ENCODE data around the gene TMEM82. TPM values are rescaled to one million over a fixed set of nuclear protein-coding genes. Genes with fewer than 3 reads are reported as not detected.

TMEM82 gene
- total RNA-seq, 1 donor from 2014 or later, result not detected

DNA sequence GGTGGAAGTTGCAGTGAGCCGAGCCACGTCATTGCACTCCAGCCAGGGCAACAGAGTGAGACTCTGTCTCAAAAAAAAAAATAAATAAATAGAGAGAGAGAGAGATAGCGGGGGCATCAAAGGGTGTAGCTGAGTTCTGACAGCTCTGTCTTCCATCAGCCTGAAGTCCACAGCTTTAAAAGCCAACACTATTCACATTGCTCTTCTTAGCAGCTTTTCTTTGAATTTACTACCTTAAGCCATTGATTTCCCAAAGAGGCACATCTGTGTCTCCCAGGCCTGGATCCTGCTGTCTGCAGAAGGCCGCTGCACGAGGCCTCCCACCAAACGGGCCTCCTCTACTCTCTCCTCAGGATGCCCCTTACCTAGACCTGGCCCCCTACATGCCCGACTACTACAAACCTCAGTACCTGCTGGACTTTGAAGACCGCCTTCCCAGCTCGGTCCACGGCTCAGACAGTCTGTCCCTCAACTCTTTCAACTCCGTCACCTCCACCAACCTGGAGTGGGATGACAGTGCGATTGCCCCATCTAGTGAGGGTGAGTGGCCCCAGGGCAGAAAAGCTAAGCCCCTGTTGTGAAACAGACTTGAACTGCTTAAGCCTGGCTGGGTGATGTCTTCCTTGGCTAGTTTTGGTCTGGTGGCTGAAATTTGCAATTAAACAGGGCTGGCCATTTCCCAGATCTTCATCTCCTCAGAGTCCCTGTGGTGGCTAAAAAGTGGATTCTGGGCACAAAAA is 22.7 kb upstream of the TMEM82 start:
- Mint-ChIP-seq H3K9me3 (ENCODE audit: unreplicated experiment) (no peaks in the 10 kb centered on the region), H3K27me3 (ENCODE audit: low read depth, unreplicated experiment) (no peaks in the 10 kb centered on the region)

GRCh38 chr1:15720861-15721260 is 21.4 kb upstream of the TMEM82 start:
- H3K36me3 ChIP-seq (ENCODE audit: insufficient read depth, low read length), result peaks cover 17% of the 10 kb centered on the region
- no peak overlapping the region for H3K4me3 ChIP-seq (ENCODE audit: insufficient read depth, low read depth, low read length)
- H3K9ac ChIP-seq (ENCODE audit: low read length), result no peak overlapping the region
- Mint-ChIP-seq H3K9me3 (ENCODE audit: unreplicated experiment) (no peaks in the 10 kb centered on the region), H3K4me1 (ENCODE audit: low read depth, unreplicated experiment) (no peaks in the 10 kb centered on the region), H3K27me3 (ENCODE audit: low read depth, unreplicated experiment) (no peaks in the 10 kb centered on the region), H3K27ac (ENCODE audit: unreplicated experiment) (no peak overlapping the region), H3K4me3 (ENCODE audit: unreplicated experiment) (no peak overlapping the region), H3K36me3 (ENCODE audit: low read depth, unreplicated experiment) (peaks cover 18% of the 10 kb centered on the region)
- H2AFZ ChIP-seq (ENCODE audit: low read depth, low read length), result no peak overlapping the region
- peaks cover 15% of the 10 kb centered on the region for H4K20me1 ChIP-seq (ENCODE audit: insufficient read depth, low read length)
- H3K4me2 ChIP-seq (ENCODE audit: low read length), result no peak overlapping the region
- H3K27ac ChIP-seq (ENCODE audit: low read depth, low read length), result no peak overlapping the region
- DNase-seq (ENCODE audit: low read depth) (no peak), FAIRE-seq (no peak)
- TF ChIP-seq EZH2 (IDR thresholded peaks at IDR 0.05; ENCODE audit: insufficient read depth, low read length), result no peak
- TF ChIP-seq, protein P1, sequence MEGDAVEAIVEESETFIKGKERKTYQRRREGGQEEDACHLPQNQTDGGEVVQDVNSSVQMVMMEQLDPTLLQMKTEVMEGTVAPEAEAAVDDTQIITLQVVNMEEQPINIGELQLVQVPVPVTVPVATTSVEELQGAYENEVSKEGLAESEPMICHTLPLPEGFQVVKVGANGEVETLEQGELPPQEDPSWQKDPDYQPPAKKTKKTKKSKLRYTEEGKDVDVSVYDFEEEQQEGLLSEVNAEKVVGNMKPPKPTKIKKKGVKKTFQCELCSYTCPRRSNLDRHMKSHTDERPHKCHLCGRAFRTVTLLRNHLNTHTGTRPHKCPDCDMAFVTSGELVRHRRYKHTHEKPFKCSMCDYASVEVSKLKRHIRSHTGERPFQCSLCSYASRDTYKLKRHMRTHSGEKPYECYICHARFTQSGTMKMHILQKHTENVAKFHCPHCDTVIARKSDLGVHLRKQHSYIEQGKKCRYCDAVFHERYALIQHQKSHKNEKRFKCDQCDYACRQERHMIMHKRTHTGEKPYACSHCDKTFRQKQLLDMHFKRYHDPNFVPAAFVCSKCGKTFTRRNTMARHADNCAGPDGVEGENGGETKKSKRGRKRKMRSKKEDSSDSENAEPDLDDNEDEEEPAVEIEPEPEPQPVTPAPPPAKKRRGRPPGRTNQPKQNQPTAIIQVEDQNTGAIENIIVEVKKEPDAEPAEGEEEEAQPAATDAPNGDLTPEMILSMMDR (IDR thresholded peaks at IDR 0.05; ENCODE audit: insufficient read depth, low read depth, low read length), result no peak
- peaks cover 6% of the 10 kb centered on the region for H3K79me2 ChIP-seq (ENCODE audit: insufficient read depth, low read length)
- no peaks in the 10 kb centered on the region for H3K27me3 ChIP-seq (ENCODE audit: insufficient read depth, low read length)
- H3K4me1 ChIP-seq (ENCODE audit: insufficient read depth, low read length), result no peaks in the 10 kb centered on the region
- no peaks in the 10 kb centered on the region for H3K9me3 ChIP-seq (ENCODE audit: insufficient read depth, low read depth, low read length)

More for the DNA sequence above, 22.7 kb upstream of the TMEM82 start:
- FAIRE-seq (no peak), DNase-seq (ENCODE audit: low read depth) (no peak)
- no peak for TF ChIP-seq EZH2 (IDR thresholded peaks at IDR 0.05; ENCODE audit: insufficient read depth, low read length)
- TF ChIP-seq, protein P1 (IDR thresholded peaks at IDR 0.05; ENCODE audit: insufficient read depth, low read depth, low read length), result no peak
- Histone ChIP-seq H3K4me1 (ENCODE audit: insufficient read depth, low read length) (no peaks in the 10 kb centered on the region), H3K9ac (ENCODE audit: low read length) (no peak overlapping the region), H3K36me3 (ENCODE audit: insufficient read depth, low read length) (peaks cover 17% of the 10 kb centered on the region), H4K20me1 (ENCODE audit: insufficient read depth, low read length) (peaks cover 25% of the 10 kb centered on the region), H2AFZ (ENCODE audit: low read depth, low read length) (no peak overlapping the region), H3K4me3 (ENCODE audit: insufficient read depth, low read depth, low read length) (no peak overlapping the region), H3K4me2 (ENCODE audit: low read length) (no peak overlapping the region), H3K9me3 (ENCODE audit: insufficient read depth, low read depth, low read length) (no peaks in the 10 kb centered on the region), H3K27me3 (ENCODE audit: insufficient read depth, low read length) (no peaks in the 10 kb centered on the region), H3K27ac (ENCODE audit: low read depth, low read length) (no peak overlapping the region), H3K79me2 (ENCODE audit: insufficient read depth, low read length) (peaks cover 16% of the 10 kb centered on the region)
- peaks cover 19% of the 10 kb centered on the region for H3K36me3 Mint-ChIP-seq (ENCODE audit: low read depth, unreplicated experiment)
- peaks cover 3% of the 10 kb centered on the region for H3K4me1 Mint-ChIP-seq (ENCODE audit: low read depth, unreplicated experiment)
- no peak overlapping the region for H3K4me3 Mint-ChIP-seq (ENCODE audit: unreplicated experiment)
- H3K27ac Mint-ChIP-seq (ENCODE audit: unreplicated experiment), result no peak overlapping the region

DNA sequence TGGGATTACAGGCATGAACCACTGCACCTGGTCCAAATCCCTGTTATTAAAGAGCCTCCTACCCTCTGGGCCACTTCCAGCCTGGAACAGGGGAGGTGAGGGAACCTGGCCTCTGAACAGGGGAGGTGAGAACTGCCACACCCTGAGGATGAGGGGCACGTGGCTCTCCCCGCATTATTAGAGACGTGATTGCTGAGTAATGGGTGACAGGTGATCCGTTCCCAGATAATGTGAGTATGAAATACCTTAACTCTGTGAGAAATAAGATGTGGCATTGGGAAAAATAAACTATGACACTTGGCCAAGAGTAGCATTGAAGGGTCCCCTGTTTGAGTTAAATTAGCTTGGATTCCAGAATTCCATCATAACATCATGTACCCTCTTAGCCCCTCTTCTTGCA is 19.9 kb upstream of the TMEM82 start:
- H3K27me3 Mint-ChIP-seq (ENCODE audit: low read depth, unreplicated experiment), result no peaks in the 10 kb centered on the region
- Histone ChIP-seq H3K36me3 (ENCODE audit: insufficient read depth, low read length) (peaks cover 12% of the 10 kb centered on the region), H4K20me1 (ENCODE audit: insufficient read depth, low read length) (peaks cover 8% of the 10 kb centered on the region), H3K9ac (ENCODE audit: low read length) (no peak overlapping the region), H3K79me2 (ENCODE audit: insufficient read depth, low read length) (no peaks in the 10 kb centered on the region), H3K4me3 (ENCODE audit: insufficient read depth, low read depth, low read length) (no peak overlapping the region), H3K4me2 (ENCODE audit: low read length) (no peak overlapping the region), H3K27me3 (ENCODE audit: insufficient read depth, low read length) (no peaks in the 10 kb centered on the region), H3K27ac (ENCODE audit: low read depth, low read length) (no peak overlapping the region), H3K9me3 (ENCODE audit: insufficient read depth, low read depth, low read length) (no peaks in the 10 kb centered on the region), H3K4me1 (ENCODE audit: insufficient read depth, low read length) (no peaks in the 10 kb centered on the region), H2AFZ (ENCODE audit: low read depth, low read length) (no peak overlapping the region)
- H3K4me3 Mint-ChIP-seq (ENCODE audit: unreplicated experiment), result no peak overlapping the region
- TF ChIP-seq, protein P1 (IDR thresholded peaks at IDR 0.05; ENCODE audit: insufficient read depth, low read depth, low read length), result no peak
- no peak for TF ChIP-seq EZH2 (IDR thresholded peaks at IDR 0.05; ENCODE audit: insufficient read depth, low read length)
- H3K27ac Mint-ChIP-seq (ENCODE audit: unreplicated experiment), result no peak overlapping the region
- H3K4me1 Mint-ChIP-seq (ENCODE audit: low read depth, unreplicated experiment), result peaks cover 1% of the 10 kb centered on the region
- H3K9me3 Mint-ChIP-seq (ENCODE audit: unreplicated experiment), result no peaks in the 10 kb centered on the region
- DNase-seq (ENCODE audit: low read depth), result no peak
- FAIRE-seq, result no peak
- H3K36me3 Mint-ChIP-seq (ENCODE audit: low read depth, unreplicated experiment), result peaks cover 18% of the 10 kb centered on the region

Measured in astrocyte (in vitro differentiated cells and primary cell).